DMS153 treated with DMSO at 0.1 percent for 48 hours (cell line): ENCODE results near the gene FGFR2.

ENCODE experiments used
- DNase-seq: peaks from one replicate; lab custom pipeline; 2025; ENCODE audit not compliant: unreplicated experiment; lab: John Stamatoyannopoulos, UW

FGFR2 gene

GRCh38 chr10:121459279-121459621 lies 139.0 kb downstream of the FGFR2 start:
- DNase-seq, result no peak

DNA sequence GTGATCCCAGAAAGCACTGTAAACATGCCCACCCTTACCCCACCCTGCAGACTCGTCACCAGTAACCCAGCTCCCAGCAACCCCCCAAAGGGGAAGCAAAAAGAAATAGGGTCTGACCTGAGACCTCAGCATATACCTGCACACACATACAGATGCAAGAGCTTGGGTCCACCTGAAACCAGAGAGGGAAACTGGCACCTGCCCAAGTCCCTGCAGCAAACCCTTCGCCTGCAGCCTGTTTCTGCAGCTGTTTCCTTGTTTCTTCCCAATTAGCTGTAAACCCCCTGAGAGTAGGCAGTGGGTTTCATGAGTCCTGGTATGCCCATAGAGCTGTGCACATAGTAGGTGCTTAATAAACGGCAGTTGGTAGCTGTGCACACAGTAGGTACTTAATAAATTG lies 140.5 kb downstream of the FGFR2 start:
- DNase-seq, result no peak

DNA sequence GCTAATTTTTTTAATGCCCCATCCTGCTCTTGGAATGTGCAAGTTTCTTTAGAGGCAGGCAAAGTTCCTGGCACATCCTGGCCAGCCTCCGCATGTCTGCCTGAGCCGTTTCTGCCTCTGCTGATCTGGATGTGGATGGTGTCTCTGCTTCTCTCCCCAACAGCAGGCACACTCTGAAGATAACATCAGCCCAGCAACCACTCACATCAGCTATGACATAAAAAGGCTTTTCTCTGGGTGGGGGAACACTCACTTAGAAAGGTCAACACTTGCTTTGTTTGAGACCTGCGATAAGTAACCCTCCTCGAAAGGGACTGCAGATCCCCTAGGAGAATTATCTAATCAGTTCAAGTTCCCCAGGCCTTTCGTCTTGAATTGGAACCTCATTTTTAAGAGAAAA lies 142.9 kb downstream of the FGFR2 start:
- DNase-seq, result no peak

DNA sequence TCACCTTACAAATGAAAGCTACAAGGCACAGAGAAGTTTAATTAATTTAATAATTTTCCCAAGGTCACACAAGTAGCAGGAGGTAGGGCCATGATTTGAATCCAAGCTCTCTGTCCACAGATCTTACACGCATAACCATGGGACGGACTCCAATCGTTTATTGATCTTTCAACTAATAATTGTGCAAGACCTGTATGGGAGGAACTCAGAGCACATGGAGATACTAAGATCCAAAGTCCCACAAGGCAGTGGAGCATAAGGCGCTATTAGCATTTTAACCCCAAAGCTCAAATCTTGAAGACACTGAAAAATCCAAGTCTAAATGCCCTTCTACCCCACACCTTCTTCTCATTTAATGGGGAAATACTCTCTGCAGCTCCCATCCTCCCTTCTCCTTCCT lies 143.5 kb downstream of the FGFR2 start:
- no peak for DNase-seq

DNA sequence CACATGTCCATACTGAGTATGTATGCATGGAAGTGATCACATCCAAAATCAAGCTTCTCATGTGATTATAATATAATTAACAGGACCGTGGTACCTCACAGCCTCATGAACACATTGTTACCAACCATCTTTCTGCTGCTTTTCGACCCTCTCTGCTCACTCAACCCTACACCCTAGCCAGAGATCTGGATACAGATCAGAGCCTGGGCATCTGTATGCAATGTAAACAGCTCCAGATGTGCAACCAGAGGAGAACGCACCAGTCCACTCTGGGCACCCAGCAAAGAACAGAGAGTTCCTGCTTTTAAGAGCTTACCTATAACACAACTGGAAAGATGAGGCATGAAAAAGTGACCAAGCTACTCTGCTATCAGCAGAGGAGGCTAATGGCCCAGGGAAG lies 145.1 kb downstream of the FGFR2 start:
- DNase-seq, result no peak

DNA sequence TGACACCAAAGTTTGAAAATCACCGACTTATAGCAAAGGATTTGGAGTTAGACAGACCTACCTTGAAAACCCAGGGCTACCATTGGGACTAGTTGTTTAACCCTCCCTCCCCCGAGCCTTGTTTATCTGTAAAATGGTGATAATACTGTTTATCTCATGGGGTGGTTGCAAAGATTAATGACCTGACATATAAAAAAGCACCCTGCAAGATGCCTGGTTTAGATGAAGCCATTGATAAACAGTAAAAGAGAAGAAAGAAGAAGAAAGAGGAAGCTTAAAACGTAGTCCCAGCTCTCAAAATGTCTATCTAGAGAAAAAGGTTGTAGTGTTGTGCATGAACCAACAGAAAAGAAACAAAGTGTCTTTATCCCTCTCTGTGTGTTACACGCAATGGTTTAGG lies 145.7 kb downstream of the FGFR2 start:
- DNase-seq, result no peak

- DNase-seq, result no peak
These were observed 148.0 kb downstream of the FGFR2 start for GRCh38 chr10:121450247-121450646.

DNA sequence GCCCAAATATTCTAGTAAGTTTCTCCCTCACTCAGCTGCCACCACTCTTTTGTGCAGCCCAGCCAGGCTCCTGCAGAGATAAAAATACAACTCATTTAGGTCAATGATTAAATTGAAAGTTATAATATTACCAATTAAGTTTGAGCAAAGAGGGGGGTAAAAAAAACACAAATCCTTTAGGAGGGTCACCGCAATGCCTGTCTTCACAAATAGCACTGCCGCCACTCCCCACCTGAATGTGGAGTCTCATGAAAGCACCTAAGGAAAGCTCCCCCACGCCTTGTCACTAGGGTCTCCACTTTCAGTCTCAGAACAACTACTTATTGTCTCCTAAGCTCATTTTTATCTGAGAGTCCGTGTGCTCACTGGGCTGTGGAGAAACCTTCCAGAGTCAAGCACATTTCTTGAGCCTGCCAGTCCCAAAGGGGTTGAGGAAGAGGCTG lies 148.7 kb downstream of the FGFR2 start:
- no peak for DNase-seq

DNA sequence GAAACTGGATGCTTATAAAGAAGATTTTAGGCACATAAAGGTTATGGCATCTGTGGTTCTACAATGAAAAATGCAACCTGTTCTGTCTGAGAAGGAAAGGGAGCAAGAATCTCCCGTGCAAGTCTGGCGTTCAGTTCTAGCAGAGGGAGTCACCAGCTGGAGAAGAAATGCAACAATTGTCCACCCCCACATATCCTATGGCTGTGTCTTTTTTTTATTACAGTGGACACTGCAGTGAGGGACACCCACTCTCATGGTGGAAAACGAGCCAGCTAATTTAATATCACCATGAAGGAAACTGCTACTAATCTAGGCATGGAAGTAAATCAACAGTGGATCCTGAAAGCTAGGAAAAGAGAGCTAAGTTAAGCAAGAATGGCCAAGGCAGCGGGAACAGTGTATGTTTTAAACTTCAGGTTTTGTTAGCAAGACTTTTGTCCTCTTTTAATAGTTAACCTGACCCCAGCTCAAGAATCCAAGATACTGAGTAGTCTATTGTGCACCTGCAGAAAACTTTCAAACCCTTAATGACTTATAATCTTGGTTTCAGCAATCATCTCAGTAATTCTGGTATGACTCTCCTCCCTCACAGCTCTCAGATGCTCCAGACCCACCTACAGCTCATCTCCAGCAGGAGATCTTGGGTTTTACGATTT lies 149.3 kb downstream of the FGFR2 start:
- DNase-seq, result no peak

GRCh38 chr10:121444520-121445165 lies 153.6 kb downstream of the FGFR2 start:
- no peak for DNase-seq

DNA sequence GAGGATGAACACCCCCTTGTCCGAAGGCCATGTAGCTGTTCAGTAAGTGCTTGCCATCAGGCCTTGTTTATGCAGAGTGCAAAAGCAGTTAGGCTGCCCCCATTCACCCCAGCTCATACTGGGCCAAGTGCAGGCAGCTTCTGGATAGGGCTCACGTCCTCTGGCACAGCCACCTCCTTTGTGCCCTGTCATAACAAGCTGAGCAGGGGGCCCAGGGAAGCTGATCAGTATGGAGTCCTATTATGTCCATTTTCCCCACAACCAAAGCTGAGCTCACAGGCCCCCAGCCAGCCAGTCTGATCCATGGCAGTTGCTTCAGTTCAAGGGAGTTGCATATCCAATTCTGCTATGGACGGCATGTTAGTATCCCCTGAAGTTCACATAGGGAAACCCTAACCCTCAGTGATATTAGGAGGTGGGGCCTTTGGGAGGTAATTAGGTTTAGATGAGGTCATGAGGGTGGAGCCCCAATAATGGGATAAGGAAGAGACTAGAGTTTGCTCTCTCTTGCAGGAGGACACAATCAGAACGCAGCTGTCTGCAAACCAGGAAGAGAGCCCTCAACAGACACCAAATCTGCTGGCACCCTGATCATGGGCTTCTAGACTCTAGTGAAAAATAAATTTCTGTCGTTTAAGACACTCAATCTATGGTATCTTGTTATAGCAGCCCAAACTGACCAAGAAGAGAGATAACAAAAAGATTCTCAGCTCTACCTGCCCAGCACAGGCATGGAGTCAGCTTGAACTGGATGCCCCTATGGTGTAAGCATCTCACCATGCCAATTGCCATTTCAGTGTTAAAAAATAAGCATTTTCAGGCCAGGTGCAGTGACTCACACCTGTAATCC lies 155.9 kb downstream of the FGFR2 start:
- no peak for DNase-seq

DNA sequence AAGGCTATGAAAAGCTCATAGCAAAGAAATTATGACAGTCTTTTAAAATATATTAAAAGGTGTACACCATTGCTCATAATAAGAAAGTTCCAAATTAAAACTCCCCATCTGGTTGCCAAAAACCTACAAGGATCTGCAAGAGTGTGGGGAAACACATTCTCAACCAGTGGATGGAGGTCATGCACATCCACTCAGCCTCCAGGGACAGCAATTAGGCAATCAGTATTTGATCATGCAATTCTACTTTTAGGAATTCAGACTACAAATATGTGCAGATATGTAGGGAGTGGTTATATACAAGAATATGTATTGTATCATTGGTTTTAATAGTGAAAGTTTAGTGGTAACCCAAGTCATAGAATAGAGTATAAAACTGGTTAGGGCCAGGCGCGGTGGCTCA lies 157.8 kb downstream of the FGFR2 start:
- DNase-seq, result no peak

DNA sequence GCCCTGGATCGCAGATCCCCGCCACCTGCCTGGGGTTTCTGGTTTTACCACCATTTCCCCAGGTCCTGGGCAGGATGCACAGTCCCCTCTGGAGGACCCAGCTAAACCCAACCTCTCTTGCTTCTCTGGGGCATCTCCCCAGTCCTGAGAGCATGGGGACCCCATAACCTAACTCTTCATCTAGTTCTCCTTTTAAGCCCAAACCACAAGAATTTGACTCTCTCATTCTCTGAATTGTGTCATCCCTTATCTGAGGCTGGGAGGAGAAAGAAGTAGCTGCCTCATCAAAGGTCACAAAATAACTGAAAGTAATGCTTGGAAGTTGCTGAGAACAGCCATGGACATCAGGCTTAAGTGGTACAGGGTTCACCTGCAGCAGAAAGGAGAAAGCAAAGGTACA lies 159.9 kb downstream of the FGFR2 start:
- no peak for DNase-seq

DNA sequence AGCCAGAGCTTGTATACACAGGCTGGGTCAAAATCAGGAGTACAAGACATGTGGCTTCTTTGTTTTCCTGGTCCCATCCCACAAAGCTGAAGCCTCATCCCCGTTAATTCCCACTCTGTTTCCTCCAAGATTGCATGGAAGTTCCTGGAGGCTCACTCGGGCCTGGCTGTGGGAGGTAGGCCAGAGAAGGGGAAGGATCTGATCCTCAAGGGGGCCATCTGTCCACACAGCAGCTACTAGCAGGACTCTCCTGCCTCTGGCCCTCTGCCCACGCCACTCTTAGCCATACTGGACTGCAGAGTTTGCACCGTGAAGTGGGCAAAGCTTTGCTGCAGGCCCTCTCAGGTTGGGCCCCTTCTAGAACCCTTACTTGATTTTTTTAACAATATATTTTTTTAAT lies 160.6 kb downstream of the FGFR2 start:
- DNase-seq, result no peak

- DNase-seq, result no peak
These were observed 161.5 kb downstream of the FGFR2 start for GRCh38 chr10:121436630-121437341.

GRCh38 chr10:121436281-121436629 lies 162.0 kb downstream of the FGFR2 start:
- DNase-seq, result no peak

- no peak for DNase-seq
These were observed 163.0 kb downstream of the FGFR2 start for GRCh38 chr10:121435099-121435875.

DNA sequence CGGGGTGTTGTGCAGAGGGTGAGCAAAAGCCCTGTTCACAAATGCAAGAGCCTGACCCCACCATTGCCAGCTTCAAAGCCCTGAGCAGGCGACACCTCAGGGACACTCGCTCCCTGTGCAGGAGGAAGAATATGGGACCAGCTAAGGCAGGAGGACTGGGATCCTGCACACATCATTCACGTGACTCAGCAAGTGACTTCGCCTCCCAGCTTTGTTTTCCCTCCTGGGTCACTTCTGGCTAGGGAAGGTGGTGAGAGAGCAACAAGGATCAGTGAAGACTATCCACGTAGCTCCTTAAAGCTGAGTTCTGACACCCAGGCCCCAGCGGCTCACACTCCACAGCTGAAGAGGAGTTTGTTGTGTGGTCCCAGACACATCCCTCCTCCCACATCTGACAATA lies 164.3 kb downstream of the FGFR2 start:
- DNase-seq, result no peak

DNA sequence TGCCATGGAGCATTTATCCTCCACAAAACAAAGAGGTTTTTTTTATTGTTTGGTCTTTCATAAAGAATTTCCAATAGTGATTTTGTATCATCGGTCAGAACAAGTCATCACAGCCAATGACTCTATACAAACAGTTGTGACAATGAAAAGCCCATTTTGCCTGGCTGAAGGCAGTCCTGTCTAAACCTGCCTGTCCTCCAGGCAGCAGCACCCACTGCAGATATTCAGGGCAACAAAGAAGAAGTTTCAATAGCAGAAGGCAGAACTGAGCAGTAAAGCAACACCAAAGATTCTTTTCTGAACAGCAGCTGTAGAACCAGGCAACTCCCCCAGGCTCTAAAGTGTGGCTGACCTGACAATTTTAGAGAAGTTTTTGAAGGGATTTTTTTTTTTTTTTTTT lies 169.4 kb downstream of the FGFR2 start:
- DNase-seq, result no peak
